Chondrocyte (in vitro differentiated cells): ENCODE data around the gene FZR1. TPM values are rescaled to one million over a fixed set of nuclear protein-coding genes. Genes with fewer than 3 reads are reported as not detected.
A peak's percentile ranks its signal among the peaks of the same experiment; 100 is the strongest.
"Not testable (repeated sequence)": the region's sequence is repeated elsewhere in the genome, so short reads cannot be mapped to it uniquely, and the experiment has no call there.

ENCODE experiments used
- DNase-seq: peaks from one replicate; pipeline ENCODE4 v3.0.0; 2021; ENCODE audit warnings: mixed read lengths, low spot score
- H3K27ac Mint-ChIP-seq: one replicate; pipeline ENCODE4 v1.8.0; 2021; ENCODE audit warnings: mild to moderate bottlenecking, moderate library complexity, mixed read lengths; ENCODE audit not compliant: unreplicated experiment
- H3K27me3 Mint-ChIP-seq: 2 replicates; pipeline ENCODE4 v1.8.0; 2021; ENCODE audit warnings: low read depth, mixed read lengths
- H3K36me3 Mint-ChIP-seq: 2 replicates; pipeline ENCODE4 v1.8.0; 2021; ENCODE audit warnings: low read depth, mixed read lengths
- H3K4me1 Mint-ChIP-seq: 2 replicates; pipeline ENCODE4 v1.8.0; 2021; ENCODE audit warnings: low read depth, mild to moderate bottlenecking, mixed read lengths
- H3K4me3 Mint-ChIP-seq: one replicate; pipeline ENCODE4 v1.8.0; 2021; ENCODE audit warnings: mild to moderate bottlenecking, moderate library complexity, mixed read lengths; ENCODE audit not compliant: unreplicated experiment
- H3K9me3 Mint-ChIP-seq: 2 replicates; pipeline ENCODE4 v1.8.0; 2021; ENCODE audit warnings: low read depth, mixed read lengths
- CTCF ChIP-seq: fragments of 200-600 bp; sonication (generic); IDR thresholded peaks from 2 replicates; pipeline ENCODE4 v1.5.0; 2021; ENCODE audit warnings: antibody characterized with exemption, mild to moderate bottlenecking, moderate library complexity
- total RNA-seq: library from RNA; stranded (reverse); gene quantifications from 3 replicates; pipeline ENCODE4 v1.2.1, GENCODE V29; 2021

FZR1 gene
- total RNA-seq, 1 donor from 2014 or later: 35.0 TPM

GRCh38 chr19:3576696-3577443 is 70.8 kb downstream of the FZR1 start:
- Mint-ChIP-seq H3K27me3 (no peaks in the 10 kb centered on the region), H3K9me3 (no peaks in the 10 kb centered on the region), H3K36me3 (peaks cover 6% of the 10 kb centered on the region), H3K4me1 (peaks cover 30% of the 10 kb centered on the region), H3K27ac (no peak overlapping the region), H3K4me3 (no peak overlapping the region)
- TF ChIP-seq CTCF: no peak
- no peak for DNase-seq

- no peak for TF ChIP-seq CTCF
- DNase-seq: no peak
- H3K36me3 Mint-ChIP-seq: peaks cover 6% of the 10 kb centered on the region
- no peak overlapping the region for H3K4me3 Mint-ChIP-seq
- H3K4me1 Mint-ChIP-seq: peaks cover 26% of the 10 kb centered on the region
- no peaks in the 10 kb centered on the region for H3K27me3 Mint-ChIP-seq
- H3K27ac Mint-ChIP-seq: no peak overlapping the region
- no peaks in the 10 kb centered on the region for H3K9me3 Mint-ChIP-seq
These were observed 71.7 kb downstream of the FZR1 start for GRCh38 chr19:3577723-3578344.

- H3K4me1 Mint-ChIP-seq: peaks cover 26% of the 10 kb centered on the region
- no peak for TF ChIP-seq CTCF
- H3K4me3 Mint-ChIP-seq: no peak overlapping the region
- H3K9me3 Mint-ChIP-seq: no peaks in the 10 kb centered on the region
- no peak overlapping the region for H3K27ac Mint-ChIP-seq
- no peak for DNase-seq
- no peaks in the 10 kb centered on the region for H3K27me3 Mint-ChIP-seq
- peaks cover 6% of the 10 kb centered on the region for H3K36me3 Mint-ChIP-seq
These were observed 72.3 kb downstream of the FZR1 start for GRCh38 chr19:3578390-3578789.

- no peak for DNase-seq
- no peaks in the 10 kb centered on the region for H3K27me3 Mint-ChIP-seq
These were observed 74.2 kb downstream of the FZR1 start for GRCh38 chr19:3580156-3580934.

GRCh38 chr19:3581792-3582191 is 75.7 kb downstream of the FZR1 start:
- H3K27me3 Mint-ChIP-seq, H3K27ac Mint-ChIP-seq, H3K36me3 Mint-ChIP-seq, DNase-seq, H3K9me3 Mint-ChIP-seq, H3K4me3 Mint-ChIP-seq: not testable (repeated sequence)
- H3K4me1 Mint-ChIP-seq: peaks cover 19% of the 10 kb centered on the region

More at GRCh38 chr19:3580156-3580934, 74.2 kb downstream of the FZR1 start:
- H3K4me3 Mint-ChIP-seq: no peak overlapping the region
- H3K4me1 Mint-ChIP-seq: peaks cover 21% of the 10 kb centered on the region
- peak overlapping the region; percentile 63 for H3K27ac Mint-ChIP-seq
- TF ChIP-seq CTCF: no peak
- no peaks in the 10 kb centered on the region for H3K9me3 Mint-ChIP-seq
- peaks cover 2% of the 10 kb centered on the region for H3K36me3 Mint-ChIP-seq

- not testable (repeated sequence) for H3K27ac Mint-ChIP-seq, H3K27me3 Mint-ChIP-seq, H3K9me3 Mint-ChIP-seq, H3K4me3 Mint-ChIP-seq, DNase-seq, H3K36me3 Mint-ChIP-seq
- peaks cover 19% of the 10 kb centered on the region for H3K4me1 Mint-ChIP-seq
These were observed 78.1 kb downstream of the FZR1 start for GRCh38 chr19:3584036-3584802.
